ENCODE results near the gene MRPL39. TPM values are rescaled to one million over a fixed set of nuclear protein-coding genes. Genes with fewer than 3 reads are reported as not detected.

Gene MRPL39
- total RNA-seq, 2 donors from 2014 or later, result 44.0 to 50.2 TPM

DNA sequence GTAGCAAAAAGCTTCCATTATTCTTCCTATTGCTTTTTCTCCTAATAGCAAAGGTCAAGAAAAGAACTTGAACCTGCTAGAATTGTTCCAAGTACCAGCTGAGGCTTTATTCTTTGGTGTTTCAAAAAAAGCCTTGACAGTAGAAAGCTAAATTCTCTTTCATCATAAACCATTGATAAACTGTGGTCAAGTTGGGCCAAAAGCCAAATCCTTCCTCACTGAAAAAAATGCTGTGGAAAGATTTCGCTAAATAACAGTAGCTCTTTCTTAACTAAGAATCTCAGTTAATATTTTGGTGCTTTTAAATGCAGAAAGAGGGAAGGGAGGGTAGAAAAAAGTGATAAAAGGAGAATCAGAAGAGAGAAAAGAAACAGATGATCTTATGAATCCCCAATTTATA lies 17.8 kb upstream of the MRPL39 start:
- no peak overlapping the region for H3K27ac ChIP-seq

DNA sequence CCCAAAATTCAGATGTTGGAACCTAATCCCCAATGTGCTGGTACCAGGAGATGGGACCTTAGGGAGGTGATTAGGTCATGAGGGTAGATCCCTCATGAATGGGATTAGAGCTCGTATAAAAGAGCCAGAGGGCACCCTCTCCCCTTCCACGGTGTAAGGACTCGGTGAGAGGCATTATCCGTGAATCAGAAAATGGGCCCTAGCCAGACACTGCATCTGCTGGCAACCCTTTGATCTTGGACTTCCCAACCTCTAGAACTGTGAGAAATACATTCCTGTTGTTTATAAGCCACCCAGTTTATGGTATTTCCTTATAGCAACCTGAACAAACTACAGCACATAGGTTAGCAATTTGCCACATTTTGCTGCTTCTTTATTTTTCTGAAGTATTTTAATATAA lies 17.2 kb upstream of the MRPL39 start:
- no peaks in the 10 kb centered on the region for H3K36me3 ChIP-seq
- TF ChIP-seq, protein P1, sequence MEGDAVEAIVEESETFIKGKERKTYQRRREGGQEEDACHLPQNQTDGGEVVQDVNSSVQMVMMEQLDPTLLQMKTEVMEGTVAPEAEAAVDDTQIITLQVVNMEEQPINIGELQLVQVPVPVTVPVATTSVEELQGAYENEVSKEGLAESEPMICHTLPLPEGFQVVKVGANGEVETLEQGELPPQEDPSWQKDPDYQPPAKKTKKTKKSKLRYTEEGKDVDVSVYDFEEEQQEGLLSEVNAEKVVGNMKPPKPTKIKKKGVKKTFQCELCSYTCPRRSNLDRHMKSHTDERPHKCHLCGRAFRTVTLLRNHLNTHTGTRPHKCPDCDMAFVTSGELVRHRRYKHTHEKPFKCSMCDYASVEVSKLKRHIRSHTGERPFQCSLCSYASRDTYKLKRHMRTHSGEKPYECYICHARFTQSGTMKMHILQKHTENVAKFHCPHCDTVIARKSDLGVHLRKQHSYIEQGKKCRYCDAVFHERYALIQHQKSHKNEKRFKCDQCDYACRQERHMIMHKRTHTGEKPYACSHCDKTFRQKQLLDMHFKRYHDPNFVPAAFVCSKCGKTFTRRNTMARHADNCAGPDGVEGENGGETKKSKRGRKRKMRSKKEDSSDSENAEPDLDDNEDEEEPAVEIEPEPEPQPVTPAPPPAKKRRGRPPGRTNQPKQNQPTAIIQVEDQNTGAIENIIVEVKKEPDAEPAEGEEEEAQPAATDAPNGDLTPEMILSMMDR (IDR thresholded peaks at IDR 0.05), result no peak
- H3K4me3 ChIP-seq, result no peak overlapping the region
- H3K9me3 ChIP-seq, result no peaks in the 10 kb centered on the region
- H3K27ac ChIP-seq, result no peak overlapping the region
- H3K4me1 ChIP-seq, result no peaks in the 10 kb centered on the region
- intact Hi-C loops (cut with DNase I), result no loop called here
- no peaks in the 10 kb centered on the region for H3K27me3 ChIP-seq
- H3K9ac ChIP-seq (ENCODE audit: low read depth in 2 of 2, low read length in 2 of 2), result no peak overlapping the region
- no peak for DNase-seq

More for the DNA sequence above, 17.8 kb upstream of the MRPL39 start:
- intact Hi-C loops (cut with DNase I), result no loop called here
- DNase-seq, result no peak
- TF ChIP-seq, protein P1 (IDR thresholded peaks at IDR 0.05), result no peak
- Histone ChIP-seq H3K27me3 (no peaks in the 10 kb centered on the region), H3K9me3 (no peaks in the 10 kb centered on the region), H3K4me1 (no peaks in the 10 kb centered on the region), H3K9ac (ENCODE audit: low read depth in 2 of 2, low read length in 2 of 2) (no peak overlapping the region), H3K4me3 (no peak overlapping the region), H3K36me3 (no peaks in the 10 kb centered on the region)

DNA sequence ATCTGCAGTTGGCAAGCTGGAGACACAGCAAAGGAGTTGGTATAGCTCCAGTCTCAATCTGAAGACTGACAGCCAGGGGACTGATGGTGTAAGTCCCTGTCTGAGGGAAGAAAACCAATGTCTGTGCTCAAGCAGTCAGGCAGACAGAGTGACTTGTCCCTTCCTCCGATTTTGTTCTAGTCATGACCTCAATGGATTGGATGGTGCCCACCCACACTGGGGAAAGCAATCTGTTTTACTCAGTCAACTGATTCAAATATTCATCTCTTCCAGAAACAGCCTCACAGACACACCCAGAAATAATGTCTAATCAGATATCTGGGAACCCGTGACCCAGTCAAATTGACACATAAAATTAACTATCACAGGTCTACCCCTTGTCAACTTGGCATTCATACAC lies 11.9 kb upstream of the MRPL39 start:
- H3K27ac ChIP-seq, result no peak overlapping the region
- no peak for DNase-seq
- TF ChIP-seq, protein P1 (IDR thresholded peaks at IDR 0.05), result no peak
- intact Hi-C loops (cut with DNase I), result no loop called here
- no peaks in the 10 kb centered on the region for H3K36me3 ChIP-seq
- H3K4me1 ChIP-seq, result no peaks in the 10 kb centered on the region
- H3K4me3 ChIP-seq, result no peak overlapping the region
- H3K27me3 ChIP-seq, result no peaks in the 10 kb centered on the region
- no peak overlapping the region for H3K9ac ChIP-seq (ENCODE audit: low read depth in 2 of 2, low read length in 2 of 2)
- no peaks in the 10 kb centered on the region for H3K9me3 ChIP-seq

DNA sequence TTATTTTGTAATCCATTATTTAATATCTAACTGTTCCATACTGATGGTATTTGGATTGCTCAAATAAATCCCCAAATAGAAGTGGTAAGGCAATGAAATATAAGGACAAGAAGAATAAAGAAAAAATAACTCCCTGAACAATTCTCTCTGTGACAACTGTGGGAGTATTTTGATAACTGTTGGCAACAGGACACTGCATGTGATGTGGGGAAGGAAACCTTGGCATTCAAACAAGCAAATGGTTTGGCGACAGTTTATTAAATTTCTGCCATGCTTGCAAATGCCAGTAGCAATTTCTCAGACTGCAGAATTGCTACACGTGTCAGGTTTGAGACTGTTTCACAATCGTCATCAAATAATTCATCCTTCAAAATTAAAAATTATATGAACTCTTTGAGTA lies 8.6 kb upstream of the MRPL39 start:
- H3K9me3 ChIP-seq, result no peaks in the 10 kb centered on the region
- no peak for DNase-seq
- no peak overlapping the region for H3K27ac ChIP-seq
- H3K27me3 ChIP-seq, result no peaks in the 10 kb centered on the region
- H3K36me3 ChIP-seq, result no peaks in the 10 kb centered on the region
- H3K4me1 ChIP-seq, result no peaks in the 10 kb centered on the region
- no peak overlapping the region for H3K9ac ChIP-seq (ENCODE audit: low read depth in 2 of 2, low read length in 2 of 2)
- intact Hi-C loops (cut with DNase I), result no loop called here
- H3K4me3 ChIP-seq, result no peak overlapping the region
- TF ChIP-seq, protein P1 (IDR thresholded peaks at IDR 0.05), result no peak

DNA sequence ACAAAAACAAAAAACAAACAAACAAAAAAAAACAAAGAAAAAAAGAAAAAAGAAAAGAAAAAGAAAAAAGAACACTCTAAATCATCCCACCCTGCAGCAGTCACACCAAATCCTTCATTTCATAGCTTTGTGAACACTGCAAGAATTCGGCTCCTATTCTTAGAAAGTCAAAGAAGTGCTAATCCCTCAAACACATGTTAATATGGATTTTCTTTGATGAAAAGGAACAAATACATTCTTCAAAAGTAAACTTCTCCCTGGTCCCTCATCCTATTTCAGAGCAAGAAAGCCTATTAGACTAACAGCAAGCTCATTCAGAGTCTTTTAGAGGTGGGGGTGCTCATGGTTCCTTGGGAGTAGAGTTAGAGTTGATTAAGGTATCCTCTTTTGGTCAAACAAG lies 7.2 kb upstream of the MRPL39 start:
- H3K9ac ChIP-seq (ENCODE audit: low read depth in 2 of 2, low read length in 2 of 2), result no peak overlapping the region
- no peak for DNase-seq
- intact Hi-C loops (cut with DNase I), result no loop called here
- H3K9me3 ChIP-seq, result no peaks in the 10 kb centered on the region
- no peaks in the 10 kb centered on the region for H3K27me3 ChIP-seq
- no peaks in the 10 kb centered on the region for H3K36me3 ChIP-seq
- H3K4me3 ChIP-seq, result no peak overlapping the region
- TF ChIP-seq, protein P1 (IDR thresholded peaks at IDR 0.05), result no peak
- no peak overlapping the region for H3K27ac ChIP-seq
- no peaks in the 10 kb centered on the region for H3K4me1 ChIP-seq
